Gastroesophageal sphincter (tissue), 4 donors: ENCODE results near the gene QRSL1. TPM values are rescaled to one million over a fixed set of nuclear protein-coding genes. Genes with fewer than 3 reads are reported as not detected.

Source experiments
- ATAC-seq: fragments of 150-250 bp; one replicate; pipeline ENCODE4 v1.9.1; 2016; ENCODE audit warnings: mild to moderate bottlenecking, moderate library complexity
- H3K27ac ChIP-seq, 4 donors: fragments of 200-600 bp; sonication (generic) in 3 of 4; 1 replicate in 3 of 4; 2 replicates in 1 of 4; pipeline ENCODE4 v1.5.1; 2016 to 2019
- H3K27me3 ChIP-seq: fragments of 200-600 bp; sonication (generic); one replicate; pipeline ENCODE4 v1.5.1; 2019
- H3K36me3 ChIP-seq, 2 donors: fragments of 200-600 bp; sonication (generic); one replicate each; pipeline ENCODE4 v1.5.1; 2019; ENCODE audit warnings: control low read depth in 1 of 2
- H3K4me1 ChIP-seq, 3 donors: fragments of 200-600 bp; sonication (generic); 1 replicate in 2 of 3; 2 replicates in 1 of 3; pipeline ENCODE4 v1.5.1; 2016 to 2019; ENCODE audit warnings: control low read depth in 2 of 3
- H3K4me3 ChIP-seq, 2 donors: fragments of 200-600 bp; sonication (generic); one replicate each; pipeline ENCODE4 v1.5.1; 2019; ENCODE audit warnings: mild to moderate bottlenecking in 1 of 2, moderate library complexity in 1 of 2
- H3K9me3 ChIP-seq, 3 donors: fragments of 200-600 bp; sonication (generic); one replicate each; pipeline ENCODE4 v1.5.1; 2017 to 2019; ENCODE audit warnings: control low read depth in 2 of 3
- CTCF ChIP-seq, 4 experiments: fragments of 200-600 bp in 2 of 4; fragments of 450-650 bp in 2 of 4; sonication (generic) in 1 of 4; IDR thresholded peaks; one replicate each; pipeline ENCODE4 v1.5.1; 2017 to 2019; ENCODE audit warnings: antibody characterized with exemption in 4 of 4, mild to moderate bottlenecking in 2 of 4, moderate library complexity in 2 of 4
- EP300 ChIP-seq: sonication (generic); formaldehyde crosslinking; IDR thresholded peaks from one replicate; pipeline ENCODE4 v1.6.1; 2017; ENCODE audit warnings: antibody characterized with exemption, mild to moderate bottlenecking
- POLR2A ChIP-seq, 2 donors: fragments of 450-650 bp; IDR thresholded peaks; one replicate each; pipeline ENCODE4 v1.6.1; 2017; ENCODE audit warnings: antibody characterized with exemption in 2 of 2, mild to moderate bottlenecking in 2 of 2, moderate library complexity in 1 of 2
- POLR2AphosphoS5 ChIP-seq: sonication (generic); formaldehyde crosslinking; IDR thresholded peaks from one replicate; pipeline ENCODE4 v1.6.1; 2017; ENCODE audit warnings: antibody characterized with exemption
- WGBS, 2 donors: methylation state at CpG; one replicate each; pipeline ENCODE4 v1.1.5; 2018; ENCODE audit warnings: low coverage in 1 of 2; 5-methylcytosine and 5-hydroxymethylcytosine counted together
- total RNA-seq, 4 donors: library from RNA; depleted of rRNA; stranded (reverse); fragments of >200 nt; gene quantifications; one replicate each; pipeline ENCODE4 v1.1.0, GENCODE V29; 2016

Gene QRSL1
- total RNA-seq, 4 donors from 2014 or later, result 7.5 to 10.3 (median 9.5) TPM

GRCh38 chr6:106705156-106705555, 75.8 kb downstream of the QRSL1 start:
- TF ChIP-seq CTCF (IDR thresholded peaks at IDR 0.05) (no peak), EP300 (no peak), POLR2AphosphoS5 (no peak), POLR2A (IDR thresholded peaks at IDR 0.05) (no peak)
- H3K4me1 ChIP-seq, result no peaks in the 10 kb centered on the region
- no peak overlapping the region for H3K27ac ChIP-seq
- no peak for ATAC-seq
- H3K9me3 ChIP-seq, result peaks cover 0 to 7% (median 0%) of the 10 kb centered on the region in 3 donors
- 75% methylated on average over 3 of the region's 6 CpGs; no CpG with 5 or more reads in 1 of the 2 donors for WGBS, 2 donors
- H3K4me3 ChIP-seq, result no peak overlapping the region
- H3K27me3 ChIP-seq, result peaks cover 19% of the 10 kb centered on the region
- H3K36me3 ChIP-seq, result no peaks in the 10 kb centered on the region

GRCh38 chr6:106710580-106710979, 81.2 kb downstream of the QRSL1 start:
- Histone ChIP-seq H3K9me3 (no peaks in the 10 kb centered on the region), H3K36me3 (no peaks in the 10 kb centered on the region), H3K4me1 (no peaks in the 10 kb centered on the region), H3K27me3 (peaks cover 8% of the 10 kb centered on the region), H3K4me3 (no peak overlapping the region), H3K27ac (no peak overlapping the region)
- ATAC-seq, result no peak
- TF ChIP-seq EP300 (no peak), POLR2A (IDR thresholded peaks at IDR 0.05) (no peak), POLR2AphosphoS5 (no peak), CTCF (IDR thresholded peaks at IDR 0.05) (no peak)
- WGBS, 2 donors, result 50% methylated on average over 1 of the region's 1 CpG; no CpG with 5 or more reads in 1 of the 2 donors

GRCh38 chr6:106714281-106714680, 84.9 kb downstream of the QRSL1 start:
- WGBS, 2 donors, result 78 to 96% methylated on average over 2 of the region's 2 CpGs
- H3K36me3 ChIP-seq, result no peaks in the 10 kb centered on the region
- H3K9me3 ChIP-seq, result no peaks in the 10 kb centered on the region
- peaks cover 21% of the 10 kb centered on the region for H3K27me3 ChIP-seq
- no peak overlapping the region for H3K4me3 ChIP-seq
- H3K4me1 ChIP-seq, result no peaks in the 10 kb centered on the region
- no peak for ATAC-seq
- no peak for TF ChIP-seq EP300
- no peak for TF ChIP-seq POLR2A (IDR thresholded peaks at IDR 0.05)
- no peak for TF ChIP-seq POLR2AphosphoS5
- no peak for TF ChIP-seq CTCF (IDR thresholded peaks at IDR 0.05)
- H3K27ac ChIP-seq, result no peak overlapping the region

GRCh38 chr6:106715922-106716321, 86.5 kb downstream of the QRSL1 start:
- 50 to 72% methylated on average over 2 to 4 of the region's 5 CpGs for WGBS, 2 donors
- no peak for TF ChIP-seq POLR2A (IDR thresholded peaks at IDR 0.05)
- no peak for TF ChIP-seq POLR2AphosphoS5
- no peak for TF ChIP-seq CTCF (IDR thresholded peaks at IDR 0.05)
- TF ChIP-seq EP300, result no peak
- H3K27ac ChIP-seq, result no peak overlapping the region
- H3K27me3 ChIP-seq, result peaks cover 21% of the 10 kb centered on the region
- H3K36me3 ChIP-seq, result no peaks in the 10 kb centered on the region
- no peak for ATAC-seq
- H3K4me1 ChIP-seq, result no peaks in the 10 kb centered on the region
- no peaks in the 10 kb centered on the region for H3K9me3 ChIP-seq
- no peak overlapping the region for H3K4me3 ChIP-seq

DNA sequence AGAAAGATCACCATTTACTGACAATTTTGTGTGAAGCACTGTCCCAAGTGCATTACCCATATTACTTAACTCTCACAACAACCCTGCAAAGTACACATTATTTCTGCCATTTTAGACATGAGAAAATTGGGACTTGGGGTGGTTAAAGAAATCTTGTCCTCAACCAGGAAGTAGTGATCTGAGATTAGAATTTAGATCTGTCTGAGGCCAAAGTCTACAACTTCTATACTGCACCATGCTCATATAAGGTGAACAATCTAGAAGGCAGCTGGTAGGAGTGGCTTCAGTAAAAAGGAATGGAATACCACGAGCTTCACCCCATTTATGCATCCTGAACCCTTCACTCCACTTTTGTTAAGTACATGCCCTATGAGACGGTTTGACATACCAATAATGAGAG, 87.6 kb downstream of the QRSL1 start:
- Histone ChIP-seq H3K27ac (no peak overlapping the region), H3K36me3 (no peaks in the 10 kb centered on the region), H3K4me1 (no peaks in the 10 kb centered on the region), H3K9me3 (no peaks in the 10 kb centered on the region), H3K27me3 (peaks cover 21% of the 10 kb centered on the region), H3K4me3 (no peak overlapping the region)
- no peak for TF ChIP-seq CTCF (IDR thresholded peaks at IDR 0.05)
- TF ChIP-seq POLR2A (IDR thresholded peaks at IDR 0.05), result no peak
- no peak for TF ChIP-seq POLR2AphosphoS5
- no peak for TF ChIP-seq EP300
- no peak for ATAC-seq
- 68% methylated on average over 2 of the region's 2 CpGs; no CpG with 5 or more reads in 1 of the 2 donors for WGBS, 2 donors
